ENCODE data around the gene FGD4.

The FGD4 gene

DNA sequence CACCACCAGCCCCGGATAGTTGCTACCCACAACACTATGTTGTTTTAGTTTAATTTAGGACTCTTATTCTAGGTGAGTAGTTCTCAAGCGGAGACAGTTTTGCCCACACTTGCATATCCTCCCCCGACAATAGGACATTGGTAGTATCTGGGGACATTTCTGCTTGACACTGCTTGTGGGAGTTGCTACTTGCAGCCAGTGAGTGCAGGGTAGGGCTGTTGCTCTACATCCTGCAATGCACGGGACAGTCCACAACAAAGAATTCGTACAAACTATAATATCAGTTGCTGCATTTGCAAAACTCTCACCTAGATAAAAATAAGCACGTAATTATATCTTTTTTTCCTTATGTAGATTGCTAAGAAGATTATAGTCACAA lies 167.9 kb downstream of the FGD4 start:
- no peak for DNase-seq

DNA sequence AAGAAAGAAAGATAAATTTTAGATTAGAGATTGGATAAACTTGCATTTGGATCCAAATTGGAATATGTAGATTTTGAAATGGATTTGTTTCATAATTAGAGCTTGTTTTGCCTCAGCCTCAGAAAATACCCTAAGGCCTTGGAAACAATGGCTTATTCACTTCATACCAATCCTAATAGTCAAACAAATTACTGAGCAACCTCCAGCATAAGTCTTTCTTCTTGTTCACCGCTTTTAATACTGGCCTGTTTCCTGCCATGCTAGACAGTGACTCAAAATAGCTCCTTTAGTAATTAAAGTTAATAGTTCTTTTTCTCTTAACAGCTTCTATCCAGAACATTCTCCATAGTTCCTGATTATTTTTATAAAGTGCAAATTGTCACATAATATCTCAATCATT lies 168.9 kb downstream of the FGD4 start:
- DNase-seq, result peak; percentile 58 to 88

DNA sequence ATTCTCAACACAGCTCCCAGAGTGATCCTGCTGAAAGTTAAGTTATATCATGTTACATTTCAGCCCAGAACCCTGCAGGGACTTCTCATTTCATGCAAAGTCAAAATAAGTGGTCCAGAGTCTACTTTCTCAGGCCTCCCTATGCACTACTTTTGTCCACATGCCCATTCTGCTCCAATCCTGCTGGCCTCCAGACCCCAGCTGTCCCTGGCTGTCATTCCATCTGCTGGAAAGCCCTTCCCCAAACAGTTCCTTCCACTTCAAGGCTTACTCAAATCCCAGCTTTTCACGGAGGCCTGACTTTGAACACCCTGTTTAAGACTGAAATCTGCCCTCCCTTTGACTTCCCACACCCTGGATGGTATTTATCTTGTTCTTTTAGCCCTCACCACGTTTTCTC lies 169.9 kb downstream of the FGD4 start:
- DNase-seq, result no peak

DNA sequence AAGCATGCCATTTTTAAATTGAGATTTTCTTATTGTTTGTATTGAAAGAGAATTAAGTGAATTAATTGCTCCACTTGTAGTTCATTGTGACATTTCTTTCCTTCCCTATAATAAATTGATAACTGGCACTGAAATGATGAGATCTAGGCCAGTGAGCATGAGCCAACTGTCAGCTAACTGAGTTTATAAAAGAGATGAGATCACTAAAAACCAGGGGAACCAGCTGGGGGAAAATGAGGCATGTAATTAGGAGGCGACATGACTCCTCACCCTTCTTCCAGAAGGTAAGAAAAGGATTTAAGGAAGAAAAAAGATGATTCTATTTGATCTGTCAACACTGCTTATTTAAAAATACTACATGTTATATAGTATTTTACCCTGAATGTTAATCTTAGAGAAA lies 175.2 kb downstream of the FGD4 start:
- no peak for DNase-seq

DNA sequence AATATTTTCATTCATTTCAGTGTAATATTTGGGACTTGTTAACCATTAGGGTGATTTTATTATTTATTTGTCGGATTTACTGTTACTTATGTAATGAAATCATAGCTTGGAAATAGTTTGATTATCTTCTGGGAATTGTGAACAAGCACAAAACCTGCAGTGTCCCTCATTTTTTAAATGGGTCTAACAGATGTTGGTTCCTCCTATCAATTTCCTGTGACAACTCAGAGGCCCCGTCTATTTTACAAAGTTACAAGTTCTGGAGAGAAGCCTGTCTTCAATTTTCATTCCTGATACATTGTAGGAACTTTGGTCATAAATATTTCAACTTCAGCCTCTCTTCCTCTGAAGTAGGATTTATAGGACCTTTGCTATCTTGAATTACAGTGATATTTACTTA lies 178.0 kb downstream of the FGD4 start:
- no peak for DNase-seq

DNA sequence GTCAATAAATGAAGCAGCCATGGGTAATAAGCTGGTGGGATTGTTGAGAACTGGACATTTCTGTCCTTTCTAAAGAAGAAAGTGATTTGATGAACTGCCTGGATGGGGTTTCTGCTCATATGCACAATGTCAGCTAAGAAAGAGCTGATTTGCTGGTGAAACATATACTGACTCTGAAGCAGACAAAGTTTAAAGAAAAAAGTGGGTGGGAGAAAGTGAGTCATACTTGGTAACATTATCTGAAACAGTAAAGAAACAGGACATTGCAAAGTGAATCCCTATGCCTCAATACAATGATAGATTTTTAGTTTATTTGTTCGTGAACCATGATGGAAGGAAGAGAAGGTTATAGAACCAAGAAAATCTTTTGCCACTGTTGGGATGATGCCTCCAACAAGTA lies 184.2 kb downstream of the FGD4 start:
- DNase-seq, result no peak

DNA sequence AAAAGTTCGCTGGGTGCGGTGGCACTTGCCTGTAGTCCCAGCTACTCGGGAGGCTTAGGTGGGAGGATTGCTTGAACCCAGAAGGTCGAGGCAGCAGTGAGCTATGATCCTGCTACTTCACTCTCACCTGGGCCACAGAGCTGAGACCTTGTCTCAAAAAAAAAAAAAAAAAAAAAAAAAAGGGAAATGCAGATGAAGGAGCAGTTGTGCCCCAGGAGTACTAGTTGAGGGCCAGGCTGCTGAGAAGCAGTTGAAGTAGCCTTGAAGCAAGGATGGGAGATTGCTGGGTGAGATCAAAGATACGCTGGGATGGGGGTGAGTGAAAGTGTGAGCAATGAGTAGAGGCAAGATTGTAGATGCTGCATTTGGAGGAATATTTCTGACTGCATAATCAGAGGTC lies 186.3 kb downstream of the FGD4 start:
- DNase-seq, result no peak

DNA sequence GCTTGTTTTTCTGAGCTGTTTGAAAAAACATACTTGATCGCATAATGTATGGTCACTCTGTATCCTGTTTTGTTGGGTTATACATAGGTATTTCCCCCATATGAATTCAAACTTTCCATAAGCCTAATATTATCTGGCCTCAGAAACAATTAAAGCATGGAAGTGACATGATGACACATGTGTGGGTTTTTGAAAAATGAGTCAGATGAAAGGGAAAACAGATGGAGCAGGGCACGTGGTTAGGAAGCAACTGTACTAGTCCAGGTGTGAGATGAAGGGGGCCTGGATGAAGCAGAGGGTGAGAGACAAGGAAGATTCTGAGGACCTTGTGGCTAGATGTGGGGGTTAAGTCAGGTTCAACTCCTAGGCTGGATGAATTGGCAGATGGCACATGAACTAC lies 187.0 kb downstream of the FGD4 start:
- no peak for DNase-seq

DNA sequence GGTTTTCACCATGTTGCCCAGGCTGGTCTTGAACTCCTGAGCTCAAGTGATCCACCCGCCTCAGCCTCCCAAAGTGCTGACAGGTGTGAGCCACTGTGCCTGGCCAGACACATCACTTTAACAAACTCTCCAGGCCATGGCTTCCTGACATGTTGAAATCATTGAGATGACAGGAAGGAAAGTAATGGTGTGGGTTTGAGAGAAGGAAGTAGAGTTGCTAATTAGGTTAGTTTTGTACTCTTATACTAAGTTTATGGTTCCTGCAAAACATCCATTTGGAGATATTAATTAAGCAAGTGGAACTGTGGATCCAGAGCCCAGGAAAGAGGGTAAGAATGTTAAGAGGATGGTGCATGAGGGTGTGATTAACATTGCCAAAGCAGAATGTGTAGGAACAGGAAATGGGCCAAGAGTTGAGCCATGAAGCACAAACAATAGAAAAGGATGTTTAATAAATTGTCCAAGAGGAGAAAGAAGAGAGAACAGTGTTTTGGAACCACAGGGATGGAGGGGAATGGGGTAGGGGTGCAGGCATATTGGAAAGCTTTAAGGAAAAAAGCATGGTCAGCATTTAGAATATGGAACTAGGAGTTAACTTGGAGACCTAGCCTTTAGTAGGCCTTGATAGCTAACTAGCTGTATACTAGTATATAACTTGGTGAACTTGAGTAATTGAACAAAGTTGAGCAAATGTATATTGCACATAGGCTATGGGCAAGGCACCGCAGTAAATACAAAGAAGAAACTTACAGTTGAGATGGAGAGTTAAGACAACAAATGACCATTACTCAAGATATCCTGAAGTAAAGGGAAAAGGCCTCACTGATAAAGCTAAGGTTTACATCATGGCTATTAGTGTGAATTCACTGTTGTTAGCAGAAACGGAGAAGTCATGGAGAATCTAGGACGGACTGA lies 188.5 kb downstream of the FGD4 start:
- no peak for DNase-seq

DNA sequence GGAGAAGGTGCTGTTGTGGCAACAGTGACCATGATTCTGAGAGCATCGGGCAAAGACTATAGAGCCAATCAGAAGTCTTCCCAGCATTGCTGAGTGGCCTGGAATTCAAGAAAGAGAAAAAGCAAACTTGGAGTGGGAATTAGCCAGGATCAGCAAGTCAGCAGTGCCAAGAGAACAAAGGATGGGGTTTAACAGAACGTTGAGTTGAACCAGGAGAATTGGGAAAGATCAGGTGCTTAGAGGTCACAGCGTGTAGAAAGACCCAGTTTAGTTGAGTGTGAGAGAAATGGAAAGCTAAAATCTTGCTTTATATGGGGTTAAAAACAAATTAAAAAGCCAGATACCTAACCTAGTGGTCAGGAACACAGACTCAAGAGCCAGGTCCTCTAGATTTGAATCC lies 189.2 kb downstream of the FGD4 start:
- no peak for DNase-seq

DNA sequence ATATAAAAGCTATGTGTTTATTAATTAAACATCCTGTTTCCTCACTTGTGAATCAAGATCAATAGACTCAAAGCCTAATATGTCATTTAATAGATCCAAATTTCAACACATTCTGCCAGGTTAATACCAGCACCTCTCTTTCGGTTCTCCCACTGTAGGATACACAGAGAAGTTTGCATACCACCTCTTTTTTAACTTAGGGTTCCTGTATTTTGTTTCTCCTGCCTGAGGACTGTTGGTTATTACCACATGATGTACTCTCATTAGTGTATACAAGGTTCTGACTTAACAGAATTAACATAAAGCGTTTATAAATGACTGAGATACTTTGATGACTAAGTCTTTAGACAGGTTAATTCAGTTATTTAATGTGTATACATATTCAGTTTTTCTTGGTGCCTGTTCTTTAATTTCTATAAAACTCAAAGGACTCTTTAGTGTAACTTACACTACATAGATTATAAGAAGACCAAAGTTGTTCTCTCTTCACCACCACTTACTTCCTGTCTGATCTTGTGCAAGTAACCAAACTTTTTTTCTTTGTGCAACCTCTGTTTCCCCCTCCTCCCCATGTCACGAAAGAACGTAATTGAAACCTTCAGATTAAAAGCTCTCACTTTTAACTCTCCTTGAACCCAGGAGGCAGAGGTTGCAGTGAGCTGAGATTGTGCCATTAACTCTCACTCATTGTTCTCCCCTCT lies 190.0 kb downstream of the FGD4 start:
- DNase-seq, result no peak

DNA sequence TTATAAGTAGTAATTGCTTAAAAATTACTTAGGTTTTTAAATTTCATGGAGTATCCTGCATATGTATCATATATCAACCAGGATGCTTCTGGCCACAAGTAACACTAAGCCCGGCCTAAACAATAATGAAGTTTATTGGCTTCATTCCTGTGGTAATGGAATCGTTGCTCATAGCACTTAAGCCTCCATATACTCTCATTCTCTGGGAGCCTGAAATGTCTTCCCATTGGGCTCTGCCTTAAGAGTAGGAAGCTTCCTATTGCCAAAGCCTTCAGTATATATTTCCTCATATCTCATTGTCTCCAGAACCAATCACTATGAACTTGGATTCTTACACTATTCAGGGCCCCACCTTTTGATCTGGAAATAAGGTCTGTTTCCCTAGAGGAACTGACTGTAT lies 195.9 kb downstream of the FGD4 start:
- DNase-seq, result no peak

DNA sequence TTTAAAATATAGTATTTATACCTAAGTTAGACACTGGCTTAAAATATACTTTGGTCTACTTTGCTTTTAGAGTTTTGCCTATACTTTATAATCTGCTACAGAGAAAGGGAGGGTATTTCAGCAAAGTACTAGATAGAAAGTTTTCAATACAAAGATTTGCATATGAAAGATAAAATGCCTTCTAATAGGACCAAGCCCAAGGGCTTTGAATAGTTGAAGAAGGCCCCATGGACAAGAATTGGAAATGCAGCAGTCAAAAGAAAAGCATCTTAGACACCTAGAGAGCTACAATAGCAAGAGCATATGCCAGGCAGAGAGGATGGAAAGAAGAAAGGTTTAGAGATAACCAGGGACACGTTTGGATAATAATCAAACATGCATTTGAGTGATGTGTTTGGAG lies 196.7 kb downstream of the FGD4 start:
- DNase-seq, result no peak

DNA sequence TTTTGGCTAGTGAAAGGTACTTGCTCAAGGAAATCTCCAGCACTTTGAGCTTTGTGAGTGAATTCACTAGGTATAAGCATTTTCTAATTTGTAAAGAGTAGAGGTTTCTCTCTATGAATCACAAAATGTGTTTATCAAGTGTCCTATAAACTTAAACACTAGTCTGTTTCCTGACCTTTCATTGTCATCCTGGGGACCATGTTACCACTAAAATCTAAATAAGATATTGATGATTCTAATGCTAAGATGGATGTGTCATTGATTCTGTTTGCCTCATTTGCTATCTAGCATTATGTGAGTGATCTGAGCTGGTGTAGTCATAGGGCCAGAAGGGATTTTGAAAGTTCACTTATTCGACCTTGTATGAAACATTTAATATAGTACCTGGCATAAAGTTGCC lies 199.3 kb downstream of the FGD4 start:
- DNase-seq, result no peak

DNA sequence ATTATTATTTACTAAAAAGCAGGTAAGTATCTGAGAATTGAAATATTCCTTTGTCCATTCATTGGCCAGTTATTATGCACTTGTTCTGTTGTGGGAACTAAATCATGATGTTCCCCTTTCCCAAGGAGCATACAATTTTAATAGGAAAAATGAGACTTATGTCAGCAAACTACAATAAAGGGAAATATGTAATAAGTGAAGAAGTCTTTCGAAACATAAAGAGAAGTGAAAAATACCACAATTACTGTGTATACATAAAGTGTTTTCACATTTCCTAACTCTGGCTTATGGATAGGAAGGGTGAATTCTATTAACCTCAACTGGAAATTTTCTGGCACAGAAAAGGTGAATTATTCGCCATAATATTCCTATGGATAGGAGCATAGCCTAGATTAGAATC lies 201.3 kb downstream of the FGD4 start:
- no peak for DNase-seq

DNA sequence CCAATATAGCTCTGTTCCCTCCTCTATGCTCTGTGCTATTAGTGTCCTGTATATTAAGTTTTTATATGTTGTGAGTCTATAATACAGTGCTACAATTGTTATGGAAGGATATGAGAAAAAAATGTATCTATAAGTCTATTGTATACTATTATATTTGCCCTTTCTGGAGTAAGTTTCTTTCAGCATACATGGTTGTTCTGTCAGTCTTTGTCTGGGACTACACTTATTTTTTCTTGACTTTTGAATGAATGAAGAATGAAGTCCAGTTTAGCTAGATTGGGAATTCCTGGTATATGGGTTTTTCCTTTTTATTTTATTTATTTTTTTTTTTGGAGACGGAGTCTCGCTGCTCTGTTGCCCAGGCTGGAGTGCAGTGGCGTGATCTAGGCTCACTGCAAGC lies 203.7 kb downstream of the FGD4 start:
- DNase-seq, result no peak

DNA sequence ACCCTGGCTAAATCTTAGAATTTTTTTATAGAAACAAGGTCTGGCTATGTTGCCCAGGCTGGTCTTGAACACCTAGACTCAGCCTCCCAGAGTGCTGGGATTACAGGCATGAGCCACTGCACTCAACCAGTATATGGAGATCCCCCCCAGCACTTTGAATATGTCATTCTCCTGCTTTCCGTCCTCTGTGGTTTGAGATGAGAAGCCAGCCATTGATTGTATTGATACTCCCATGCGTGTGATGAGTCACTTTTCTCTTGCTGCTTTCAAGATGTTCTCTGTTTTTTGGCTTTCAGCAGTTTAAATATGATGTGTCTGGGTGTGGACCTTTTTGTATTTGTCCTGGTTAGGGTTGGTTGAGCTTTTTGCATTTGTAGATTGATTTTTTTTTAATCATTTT lies 204.5 kb downstream of the FGD4 start:
- DNase-seq, result no peak

DNA sequence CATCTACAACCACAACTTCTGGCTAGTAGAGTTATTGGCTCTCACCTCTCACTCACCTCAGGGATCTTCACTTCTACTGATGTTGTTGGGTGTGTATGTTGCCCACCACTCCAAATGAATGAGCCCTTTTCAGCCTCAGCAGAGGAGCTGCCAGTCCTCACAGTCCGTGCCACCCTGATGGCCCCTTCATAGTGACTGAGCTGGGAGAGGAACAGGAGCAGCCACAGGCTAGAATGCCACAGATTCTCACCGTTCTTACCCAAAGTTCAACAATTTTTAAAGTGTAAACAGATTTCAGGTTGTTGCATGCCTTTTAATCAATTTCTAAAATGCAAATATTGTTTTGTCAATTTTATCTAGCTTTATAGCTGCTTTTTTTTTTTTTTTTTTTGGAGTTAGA lies 205.2 kb downstream of the FGD4 start:
- DNase-seq, result no peak

DNA sequence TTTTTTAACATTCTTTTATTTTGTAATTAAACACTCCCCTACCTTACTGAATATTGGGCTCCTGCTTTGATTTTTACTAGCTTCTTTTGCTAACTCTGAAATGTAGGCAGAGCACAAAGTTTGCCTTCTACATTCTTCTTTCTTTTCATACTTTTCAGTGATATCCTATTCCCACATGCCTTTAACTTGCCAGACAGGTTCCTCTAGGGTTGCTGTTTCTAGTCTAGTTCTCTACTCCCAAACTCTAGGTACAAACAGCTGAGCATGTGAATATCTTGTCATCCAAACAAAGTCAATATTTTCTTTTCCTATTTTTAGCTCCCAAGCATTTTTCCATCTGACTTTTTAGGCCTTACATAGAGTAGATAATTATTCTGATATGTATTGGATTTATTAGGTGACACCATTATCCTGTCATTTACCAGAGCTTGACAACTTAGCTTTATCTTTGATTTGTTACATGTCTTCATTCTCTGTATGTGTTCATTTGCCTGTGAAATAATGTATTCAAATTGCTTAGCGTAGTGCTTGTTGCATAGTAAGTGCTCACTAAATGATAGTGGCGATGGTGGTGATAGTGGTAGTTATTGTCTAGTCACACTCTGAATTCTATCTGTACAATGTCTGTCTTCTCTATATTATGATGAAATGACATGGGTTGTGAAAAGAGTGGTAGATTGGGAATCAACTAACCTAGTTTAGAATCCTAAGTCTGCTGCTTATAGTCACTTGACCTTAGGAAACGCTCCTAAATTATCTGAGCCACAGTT lies 206.2 kb downstream of the FGD4 start:
- no peak for DNase-seq

DNA sequence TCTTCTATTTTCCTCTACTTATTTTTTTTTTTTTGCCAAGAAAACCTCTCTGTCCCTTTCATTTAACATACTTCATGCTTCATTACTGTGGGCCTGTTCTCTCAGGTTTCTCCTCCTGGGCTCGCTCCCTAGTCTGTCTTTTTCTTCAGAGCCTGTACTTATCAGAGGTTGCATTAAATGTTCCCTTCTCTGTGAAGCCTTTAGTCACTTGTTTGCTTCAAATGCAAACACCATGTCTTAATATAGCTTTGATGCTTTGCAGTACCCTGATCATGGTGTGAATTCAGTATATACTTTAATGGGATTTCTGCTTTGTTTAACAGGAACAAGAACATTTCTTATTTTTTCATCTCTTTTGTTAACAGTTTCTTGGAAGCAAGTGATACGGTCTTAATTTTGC lies 207.1 kb downstream of the FGD4 start:
- no peak for DNase-seq

DNA sequence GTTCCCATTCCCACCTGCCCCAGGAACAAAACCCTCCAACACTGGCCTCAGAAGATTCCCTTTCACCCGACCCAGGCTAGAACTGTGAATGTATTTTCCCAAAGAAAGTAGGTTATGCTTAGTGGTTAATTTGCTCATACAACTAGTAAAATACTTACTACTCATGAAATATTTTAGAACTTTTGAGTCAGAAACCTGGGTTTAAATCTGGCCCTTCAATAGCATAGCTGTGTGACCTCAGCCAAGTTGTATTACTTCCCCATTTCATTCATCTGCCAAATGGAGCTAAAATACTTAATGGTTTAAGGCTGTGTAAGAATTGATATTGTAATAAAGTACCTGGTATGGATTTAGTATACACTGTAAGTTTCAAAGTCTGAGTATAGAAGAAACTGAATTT lies 210.6 kb downstream of the FGD4 start:
- no peak for DNase-seq

DNA sequence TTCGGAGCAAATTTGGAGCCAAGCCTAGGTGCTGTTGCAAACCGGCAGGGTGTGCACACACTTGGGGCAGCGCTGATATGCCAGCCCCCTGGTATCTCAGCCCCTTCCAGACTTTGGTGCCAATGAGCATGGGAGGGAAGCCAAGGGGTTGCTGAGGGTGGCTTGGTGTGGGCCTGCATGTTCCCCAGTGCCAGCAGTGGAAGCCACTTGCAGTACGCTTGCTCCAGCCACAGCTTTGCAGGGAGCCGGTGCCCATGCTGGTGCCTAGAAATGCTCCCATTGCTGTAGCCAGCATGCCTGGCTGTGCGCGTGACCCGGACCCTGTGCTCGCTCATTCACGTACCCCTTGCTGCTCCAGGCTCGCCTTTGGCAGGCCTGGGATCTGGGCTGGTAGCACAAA lies 212.6 kb downstream of the FGD4 start:
- no peak for DNase-seq

DNA sequence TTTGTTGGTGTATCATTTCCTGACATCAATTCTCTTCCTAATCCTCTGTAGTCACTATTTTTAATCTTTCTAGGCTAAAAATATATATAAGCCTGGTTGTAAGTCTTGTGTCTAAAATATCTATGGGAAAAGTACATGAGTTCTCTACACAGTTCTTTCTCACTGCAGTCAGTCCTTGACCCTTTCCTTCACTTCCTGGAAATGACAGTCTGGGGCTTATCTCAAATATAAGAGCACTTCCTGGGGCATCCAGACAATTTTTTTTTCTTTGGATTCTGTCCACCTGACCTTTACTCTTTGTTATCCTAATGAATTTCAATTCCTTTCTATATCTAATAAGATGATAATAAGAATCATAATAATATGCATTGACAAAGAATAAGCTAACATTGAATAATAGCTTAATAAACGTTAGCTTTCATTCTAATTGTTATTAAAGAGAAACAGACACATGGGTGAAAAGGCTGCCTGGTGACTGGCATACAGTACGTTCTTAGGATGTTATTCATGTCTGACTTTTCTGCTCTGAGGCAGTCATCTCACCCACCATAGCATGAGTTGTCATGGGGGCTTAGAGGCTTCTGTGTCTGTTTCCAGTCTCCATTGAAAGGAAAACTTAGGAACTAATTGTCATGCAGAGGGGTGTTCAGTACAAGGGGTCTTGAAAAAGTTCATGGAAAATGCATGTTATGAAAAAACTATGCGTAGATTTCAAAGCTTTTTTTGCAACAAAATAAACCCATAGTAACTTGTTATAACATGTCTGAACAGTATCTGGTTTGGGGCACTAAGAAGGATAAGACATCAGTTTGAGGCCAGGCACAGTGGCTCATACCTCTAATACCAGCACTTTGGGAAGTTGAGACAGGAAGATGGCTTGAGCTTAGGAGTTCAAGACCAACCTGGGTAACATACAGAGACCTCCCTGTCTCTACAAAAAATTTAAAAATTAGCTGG lies 213.6 kb downstream of the FGD4 start:
- DNase-seq, result no peak

All from SW 1271 (cell line).